ENCODE measurements around the gene GNA12.

The GNA12 gene

GRCh38 chr7:2853147-2853546 lies 9.0 kb upstream of the GNA12 start:
- no peak for TF ChIP-seq CTCF (IDR thresholded peaks at IDR 0.05; ENCODE audit: insufficient read depth, low read length)
- TF ChIP-seq GABPA (IDR thresholded peaks at IDR 0.05; ENCODE audit: low read depth), result no peak
- no peak for TF ChIP-seq SPI1 (IDR thresholded peaks at IDR 0.05; ENCODE audit: borderline replicate concordance, low read depth)
- TF ChIP-seq REST (IDR thresholded peaks at IDR 0.05; ENCODE audit: insufficient replicate concordance, low read depth), result no peak
- TF ChIP-seq POLR2AphosphoS5 (IDR thresholded peaks at IDR 0.05; ENCODE audit: low read depth), result no peak
- H3K27me3 ChIP-seq (ENCODE audit: insufficient read depth, poor library complexity, severe bottlenecking), result no peaks in the 10 kb centered on the region
- no peak overlapping the region for H3K27ac ChIP-seq (replicated peaks)
- DNase-seq (ENCODE audit: low read depth in 1 of 2, low spot score in 1 of 2), result no peak
- no peak overlapping the region for H3K4me3 ChIP-seq (replicated peaks; ENCODE audit: insufficient read depth, low read length)

GRCh38 chr7:2851497-2851896 lies 7.4 kb upstream of the GNA12 start:
- DNase-seq (ENCODE audit: low read depth in 1 of 2, low spot score in 1 of 2), result no peak
- Histone ChIP-seq H3K27ac (replicated peaks) (no peak overlapping the region), H3K27me3 (ENCODE audit: insufficient read depth, poor library complexity, severe bottlenecking) (no peaks in the 10 kb centered on the region), H3K4me3 (replicated peaks; ENCODE audit: insufficient read depth, low read length) (no peak overlapping the region)
- TF ChIP-seq REST (IDR thresholded peaks at IDR 0.05; ENCODE audit: insufficient replicate concordance, low read depth) (no peak), GABPA (IDR thresholded peaks at IDR 0.05; ENCODE audit: low read depth) (no peak), SPI1 (IDR thresholded peaks at IDR 0.05; ENCODE audit: borderline replicate concordance, low read depth) (no peak), POLR2AphosphoS5 (IDR thresholded peaks at IDR 0.05; ENCODE audit: low read depth) (no peak), CTCF (IDR thresholded peaks at IDR 0.05; ENCODE audit: insufficient read depth, low read length) (no peak)

GRCh38 chr7:2849941-2850766 lies 6.0 kb upstream of the GNA12 start:
- no peak for DNase-seq (ENCODE audit: low read depth in 1 of 2, low spot score in 1 of 2)
- H3K27me3 ChIP-seq (ENCODE audit: insufficient read depth, poor library complexity, severe bottlenecking), result no peaks in the 10 kb centered on the region
- no peak overlapping the region for H3K27ac ChIP-seq (replicated peaks)
- no peak overlapping the region for H3K4me3 ChIP-seq (replicated peaks; ENCODE audit: insufficient read depth, low read length)
- TF ChIP-seq CTCF (IDR thresholded peaks at IDR 0.05; ENCODE audit: insufficient read depth, low read length), result no peak
- no peak for TF ChIP-seq POLR2AphosphoS5 (IDR thresholded peaks at IDR 0.05; ENCODE audit: low read depth)
- no peak for TF ChIP-seq GABPA (IDR thresholded peaks at IDR 0.05; ENCODE audit: low read depth)
- TF ChIP-seq REST (IDR thresholded peaks at IDR 0.05; ENCODE audit: insufficient replicate concordance, low read depth), result no peak
- no peak for TF ChIP-seq SPI1 (IDR thresholded peaks at IDR 0.05; ENCODE audit: borderline replicate concordance, low read depth)

Measured in HL-60 (cell line).